ENCODE measurements around the gene HGF.
"Not testable (repeated sequence)": the region's sequence is repeated elsewhere in the genome, so short reads cannot be mapped to it uniquely, and the experiment has no call there.

HGF gene
- total RNA-seq: 0 to 0.42 (median 0) reads per million in 9 experiments

DNA sequence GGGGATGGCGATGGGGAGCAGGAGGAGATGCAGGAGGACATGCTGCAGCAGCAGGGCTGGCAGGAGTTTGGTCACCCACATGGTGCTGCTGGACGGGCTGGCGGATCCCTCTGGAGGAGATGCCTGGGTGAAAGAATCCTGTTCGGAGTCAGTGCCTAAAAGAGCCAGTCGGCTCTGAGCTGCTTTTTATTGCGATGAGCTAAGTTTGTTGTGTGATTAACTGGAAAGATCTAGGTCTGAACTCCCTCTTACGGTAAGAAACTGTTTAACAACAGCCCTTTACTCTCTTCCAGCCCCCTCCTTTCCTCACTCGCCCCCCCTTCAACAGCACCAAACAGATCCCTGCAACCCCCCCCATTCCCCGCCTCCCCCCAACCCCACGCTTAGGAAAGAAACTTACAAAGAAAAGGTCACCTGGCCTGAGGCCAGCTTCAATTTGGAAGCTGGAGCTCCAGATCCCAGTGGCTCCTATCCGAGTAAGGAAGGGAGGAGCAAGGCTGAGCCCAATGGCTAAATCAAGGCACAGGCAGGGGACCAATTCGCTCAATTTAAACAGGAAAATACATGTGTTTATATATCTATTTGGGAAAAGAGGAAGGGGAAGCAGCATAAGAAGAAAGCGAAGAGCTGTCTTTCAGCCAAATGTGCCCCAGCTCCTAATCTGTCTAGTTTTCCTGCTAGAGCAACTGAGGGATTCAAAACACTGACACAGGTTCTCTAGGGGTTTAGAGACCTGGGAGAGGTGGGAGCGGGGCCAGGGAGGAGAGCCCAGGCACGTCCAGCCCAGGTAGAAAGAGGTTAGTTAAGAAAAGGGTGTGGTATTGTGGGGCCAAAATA lies at the start of gene HGF:
TSS of gene HGF (minus strand) at position 157 of the 837 bp plus-strand sequence. CDS start at position 81, 76 bp downstream.
- Mint-ChIP-seq H3K27ac (no peak within 1 kb of the TSS), H3K9me3 (peaks cover 22 to 35% of the 10 kb centered on the region in 2 donors), H3K27me3 (no peaks in the 10 kb centered on the region), H3K4me3 (peak within 1 kb of the TSS in 1 of 2 donors; percentile 25), H3K4me1 (ENCODE audit: low read depth in 2 of 2) (no peaks in the 10 kb centered on the region), H3K36me3 (ENCODE audit: insufficient read depth) (no peaks in the 10 kb centered on the region)
- DNase-seq: no peak
- no peak for ATAC-seq (replicated peaks)

DNA sequence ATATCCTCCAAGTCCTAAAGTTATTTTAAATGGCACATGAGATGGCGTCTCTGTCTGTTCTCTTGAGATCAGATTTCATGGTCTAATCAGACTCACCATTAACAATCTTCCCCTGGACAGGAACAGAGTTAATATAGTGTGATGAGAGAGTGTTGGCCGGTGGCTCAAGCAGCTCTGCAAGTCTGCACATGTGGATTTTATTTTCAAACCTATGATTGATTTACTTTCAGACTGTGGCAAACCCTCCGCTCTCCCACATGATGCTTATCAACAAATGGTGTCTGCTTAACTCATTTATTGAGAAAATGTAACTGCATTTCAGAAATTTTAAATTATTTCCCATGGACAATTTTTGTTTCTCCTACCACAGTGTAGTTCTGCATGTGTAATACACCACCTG lies 46.5 kb upstream of the HGF start:
- no peak for DNase-seq
- Mint-ChIP-seq H3K27me3 (no peaks in the 10 kb centered on the region), H3K4me1 (ENCODE audit: low read depth in 2 of 2) (no peaks in the 10 kb centered on the region), H3K36me3 (ENCODE audit: insufficient read depth) (no peaks in the 10 kb centered on the region), H3K9me3 (peaks cover 7% of the 10 kb centered on the region in 2 donors), H3K4me3 (no peak overlapping the region), H3K27ac (no peak overlapping the region)
- ATAC-seq (replicated peaks): no peak

DNA sequence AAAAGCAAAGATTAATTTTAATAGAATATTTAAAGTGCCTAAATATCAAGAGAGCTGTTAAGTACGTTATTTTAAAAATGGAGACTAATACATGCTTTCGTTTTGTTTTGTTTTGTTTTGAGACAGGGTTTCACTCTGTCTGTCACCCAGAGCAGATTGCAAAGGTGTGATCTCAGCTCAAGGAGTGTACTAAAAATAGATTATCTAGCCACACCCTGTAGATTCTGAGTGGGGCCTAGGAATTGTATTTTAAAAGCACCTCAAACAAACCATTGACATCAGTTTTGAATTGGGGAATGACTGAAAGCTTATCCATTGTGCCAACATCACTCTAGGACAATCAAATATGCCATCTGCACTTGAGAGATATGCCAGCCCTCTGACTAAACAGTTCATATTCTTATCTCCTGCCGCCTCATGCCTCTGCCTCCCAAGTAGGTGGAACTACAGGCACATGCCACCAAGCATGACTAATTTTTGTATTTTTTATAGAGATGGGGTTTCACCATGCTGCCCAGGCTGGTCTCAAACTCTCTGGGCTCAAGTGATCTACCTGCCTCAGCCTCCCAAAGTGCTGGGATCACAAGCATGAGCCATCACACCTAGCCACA lies 43.1 kb upstream of the HGF start:
- DNase-seq; H3K9me3 Mint-ChIP-seq; ATAC-seq (replicated peaks); H3K4me3 Mint-ChIP-seq; H3K27ac Mint-ChIP-seq; H3K27me3 Mint-ChIP-seq; H3K36me3 Mint-ChIP-seq (ENCODE audit: insufficient read depth); H3K4me1 Mint-ChIP-seq (ENCODE audit: low read depth in 2 of 2): not testable (repeated sequence)

DNA sequence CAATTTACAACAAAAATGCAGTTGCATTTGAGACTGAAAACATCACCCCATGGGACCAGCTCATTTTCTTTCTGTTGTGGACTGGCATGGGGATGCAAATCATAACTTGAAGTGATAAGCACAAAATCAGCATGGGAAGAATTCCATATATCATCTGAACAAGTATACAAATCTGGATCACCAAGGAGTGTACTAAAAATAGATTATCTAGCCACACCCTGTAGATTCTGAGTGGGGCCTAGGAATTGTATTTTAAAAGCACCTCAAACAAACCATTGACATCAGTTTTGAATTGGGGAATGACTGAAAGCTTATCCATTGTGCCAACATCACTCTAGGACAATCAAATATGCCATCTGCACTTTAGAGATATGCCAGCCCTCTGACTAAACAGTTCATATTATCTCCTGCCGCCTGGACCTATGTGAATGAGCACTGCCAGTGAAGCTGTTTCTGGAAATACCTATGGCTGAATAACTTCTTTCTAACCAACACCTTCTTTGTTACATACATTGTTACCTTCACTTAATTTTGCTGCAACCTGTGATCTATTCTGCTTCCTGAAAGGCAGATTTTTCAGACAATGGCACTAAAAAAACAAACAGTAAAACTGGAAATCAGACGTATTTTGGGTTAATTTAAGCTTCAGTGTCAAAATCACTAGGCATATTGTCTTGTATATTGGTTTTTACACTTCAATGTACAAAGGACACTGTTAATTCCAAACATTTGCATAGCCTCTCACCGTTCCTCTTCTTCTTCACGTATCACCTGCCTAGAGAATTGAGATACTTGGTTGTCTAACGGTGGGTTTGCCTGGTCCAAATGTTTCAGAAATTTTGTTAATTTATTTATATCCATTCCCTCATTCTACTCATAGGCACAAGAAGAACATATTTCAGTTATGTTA lies 42.4 kb upstream of the HGF start:
- Mint-ChIP-seq H3K27me3 (no peaks in the 10 kb centered on the region), H3K4me1 (ENCODE audit: low read depth in 2 of 2) (no peaks in the 10 kb centered on the region), H3K27ac (no peak overlapping the region), H3K36me3 (ENCODE audit: insufficient read depth) (no peaks in the 10 kb centered on the region), H3K4me3 (no peak overlapping the region), H3K9me3 (peaks cover 7 to 11% of the 10 kb centered on the region in 2 donors)
- no peak for ATAC-seq (replicated peaks)
- DNase-seq: no peak

DNA sequence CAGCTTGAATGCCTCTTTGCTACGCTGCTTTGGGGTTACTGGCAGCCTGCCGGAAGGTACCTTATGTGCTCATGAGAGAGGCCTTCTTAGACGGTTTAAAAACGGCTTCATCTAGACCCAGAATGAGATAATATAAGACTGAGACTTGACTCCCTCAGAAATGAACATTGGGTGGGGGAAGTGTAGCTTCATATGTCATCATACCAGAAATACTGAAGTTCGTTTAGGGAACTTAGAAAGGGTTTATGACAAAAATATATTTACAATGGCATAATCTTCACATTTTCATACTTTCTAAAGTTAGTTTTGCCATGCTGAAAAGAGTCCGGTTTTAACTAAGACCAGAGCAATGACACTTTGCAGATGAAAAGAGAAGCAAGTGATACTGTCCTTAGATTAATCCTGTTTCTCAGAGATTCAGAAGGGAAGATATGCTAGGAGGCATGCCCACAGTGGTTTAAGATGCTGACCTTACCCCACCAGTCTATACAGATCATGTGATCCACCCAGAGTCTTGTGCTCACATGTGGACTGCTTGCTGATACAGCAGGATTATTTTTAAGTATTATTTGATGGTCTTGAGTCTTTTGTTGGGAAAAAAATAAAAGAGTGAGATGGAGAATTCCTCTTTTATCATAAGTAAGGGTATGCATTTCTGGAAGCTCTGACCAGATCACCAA lies 40.8 kb upstream of the HGF start:
- ATAC-seq (replicated peaks) (no peak), DNase-seq (no peak)
- Mint-ChIP-seq H3K36me3 (ENCODE audit: insufficient read depth) (no peaks in the 10 kb centered on the region), H3K4me1 (ENCODE audit: low read depth in 2 of 2) (no peaks in the 10 kb centered on the region), H3K27ac (no peak overlapping the region), H3K4me3 (no peak overlapping the region), H3K27me3 (no peaks in the 10 kb centered on the region), H3K9me3 (peaks cover 9 to 11% of the 10 kb centered on the region in 2 donors)

DNA sequence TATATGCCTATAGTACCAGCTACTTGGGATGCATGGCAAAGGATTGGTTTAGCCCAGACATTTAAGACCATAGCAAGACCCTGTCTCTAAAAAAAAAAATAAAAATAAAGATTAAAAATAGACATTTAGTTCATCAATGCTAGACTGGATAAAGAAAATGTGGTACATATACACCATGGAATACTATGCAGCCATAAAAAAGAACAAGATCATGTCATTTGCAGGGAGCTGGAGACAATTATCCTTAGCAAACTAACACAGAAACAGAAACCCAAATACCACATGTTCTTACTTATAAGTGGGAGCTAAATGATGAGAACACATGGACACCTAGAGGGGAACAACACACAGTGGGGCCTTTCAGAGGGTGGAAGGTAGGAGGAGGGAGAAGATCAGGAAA lies 38.5 kb upstream of the HGF start:
- not testable (repeated sequence) for ATAC-seq (replicated peaks); H3K27me3 Mint-ChIP-seq; H3K27ac Mint-ChIP-seq; H3K4me3 Mint-ChIP-seq; H3K36me3 Mint-ChIP-seq (ENCODE audit: insufficient read depth); H3K4me1 Mint-ChIP-seq (ENCODE audit: low read depth in 2 of 2); DNase-seq
- peaks cover 10 to 17% of the 10 kb centered on the region in 2 donors for H3K9me3 Mint-ChIP-seq

DNA sequence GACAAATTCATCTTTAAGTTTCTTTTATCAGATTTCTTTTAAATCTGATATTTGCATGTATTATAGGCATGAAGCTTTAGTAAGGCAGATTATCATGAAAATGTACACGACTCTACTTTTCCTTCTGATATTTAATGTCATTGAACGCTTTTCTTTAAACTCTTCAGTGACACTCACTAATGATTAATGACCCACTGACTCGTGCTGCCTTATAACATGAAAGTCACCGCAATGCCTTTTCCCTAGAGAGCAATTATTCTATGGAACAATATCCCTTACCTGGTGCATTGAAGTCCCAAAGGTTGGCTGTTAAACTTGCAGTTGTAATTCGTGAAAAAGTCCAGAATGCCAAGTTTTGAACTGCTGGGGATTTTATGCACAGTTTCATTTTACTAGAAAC lies 33.4 kb upstream of the HGF start:
- H3K4me1 Mint-ChIP-seq (ENCODE audit: low read depth in 2 of 2): no peaks in the 10 kb centered on the region
- no peaks in the 10 kb centered on the region for H3K27me3 Mint-ChIP-seq
- no peak overlapping the region for H3K27ac Mint-ChIP-seq
- peaks cover 14 to 17% of the 10 kb centered on the region in 2 donors for H3K9me3 Mint-ChIP-seq
- H3K4me3 Mint-ChIP-seq: no peak overlapping the region
- ATAC-seq (replicated peaks) (no peak), DNase-seq (no peak)
- H3K36me3 Mint-ChIP-seq (ENCODE audit: insufficient read depth): no peaks in the 10 kb centered on the region

DNA sequence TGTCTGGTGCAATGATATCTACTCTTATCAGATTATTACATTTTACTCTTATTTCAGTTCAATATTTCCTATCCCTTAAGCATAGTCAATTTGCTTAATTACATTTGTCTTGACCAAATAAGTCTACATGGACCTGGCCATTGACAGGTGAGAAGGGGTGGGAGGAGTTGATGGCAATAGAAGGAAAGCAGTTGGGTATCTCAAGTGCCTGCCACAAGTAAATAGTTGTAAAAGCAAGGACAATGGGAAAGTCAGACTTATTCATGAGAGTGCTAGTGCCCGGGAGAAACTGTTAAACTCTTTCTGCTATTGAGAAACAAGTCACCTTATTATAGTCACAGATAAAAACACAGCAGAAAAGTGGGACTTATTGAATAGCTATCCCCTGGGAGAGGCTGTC lies 32.4 kb upstream of the HGF start:
- ATAC-seq (replicated peaks) (no peak), DNase-seq (no peak)
- Mint-ChIP-seq H3K4me3 (no peak overlapping the region), H3K27ac (no peak overlapping the region), H3K9me3 (peaks cover 13 to 17% of the 10 kb centered on the region in 2 donors), H3K36me3 (ENCODE audit: insufficient read depth) (no peaks in the 10 kb centered on the region), H3K27me3 (no peaks in the 10 kb centered on the region), H3K4me1 (ENCODE audit: low read depth in 2 of 2) (no peaks in the 10 kb centered on the region)

DNA sequence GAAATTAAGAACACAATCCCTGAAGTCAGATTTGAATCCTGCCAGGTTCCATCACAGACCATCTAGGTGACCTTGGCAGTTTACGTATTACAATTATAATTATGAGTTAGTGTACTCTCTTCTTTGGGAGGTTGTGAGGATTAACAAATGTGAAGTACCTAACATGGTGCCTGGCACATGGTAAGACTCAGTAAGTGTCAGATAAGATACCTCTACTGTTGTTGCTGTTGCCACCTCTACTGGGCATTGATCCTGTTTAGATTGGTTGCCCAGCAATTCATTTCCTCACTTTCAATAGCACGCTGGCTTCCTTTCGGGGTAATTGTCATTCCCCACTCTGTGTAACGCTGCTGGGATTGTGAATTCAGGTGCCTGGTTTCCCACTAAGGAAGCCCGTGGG lies 31.7 kb upstream of the HGF start:
- no peak overlapping the region for H3K4me3 Mint-ChIP-seq
- no peaks in the 10 kb centered on the region for H3K27me3 Mint-ChIP-seq
- no peaks in the 10 kb centered on the region for H3K4me1 Mint-ChIP-seq (ENCODE audit: low read depth in 2 of 2)
- ATAC-seq (replicated peaks) (no peak), DNase-seq (no peak)
- H3K36me3 Mint-ChIP-seq (ENCODE audit: insufficient read depth): no peaks in the 10 kb centered on the region
- peaks cover 13 to 17% of the 10 kb centered on the region in 2 donors for H3K9me3 Mint-ChIP-seq
- no peak overlapping the region for H3K27ac Mint-ChIP-seq

DNA sequence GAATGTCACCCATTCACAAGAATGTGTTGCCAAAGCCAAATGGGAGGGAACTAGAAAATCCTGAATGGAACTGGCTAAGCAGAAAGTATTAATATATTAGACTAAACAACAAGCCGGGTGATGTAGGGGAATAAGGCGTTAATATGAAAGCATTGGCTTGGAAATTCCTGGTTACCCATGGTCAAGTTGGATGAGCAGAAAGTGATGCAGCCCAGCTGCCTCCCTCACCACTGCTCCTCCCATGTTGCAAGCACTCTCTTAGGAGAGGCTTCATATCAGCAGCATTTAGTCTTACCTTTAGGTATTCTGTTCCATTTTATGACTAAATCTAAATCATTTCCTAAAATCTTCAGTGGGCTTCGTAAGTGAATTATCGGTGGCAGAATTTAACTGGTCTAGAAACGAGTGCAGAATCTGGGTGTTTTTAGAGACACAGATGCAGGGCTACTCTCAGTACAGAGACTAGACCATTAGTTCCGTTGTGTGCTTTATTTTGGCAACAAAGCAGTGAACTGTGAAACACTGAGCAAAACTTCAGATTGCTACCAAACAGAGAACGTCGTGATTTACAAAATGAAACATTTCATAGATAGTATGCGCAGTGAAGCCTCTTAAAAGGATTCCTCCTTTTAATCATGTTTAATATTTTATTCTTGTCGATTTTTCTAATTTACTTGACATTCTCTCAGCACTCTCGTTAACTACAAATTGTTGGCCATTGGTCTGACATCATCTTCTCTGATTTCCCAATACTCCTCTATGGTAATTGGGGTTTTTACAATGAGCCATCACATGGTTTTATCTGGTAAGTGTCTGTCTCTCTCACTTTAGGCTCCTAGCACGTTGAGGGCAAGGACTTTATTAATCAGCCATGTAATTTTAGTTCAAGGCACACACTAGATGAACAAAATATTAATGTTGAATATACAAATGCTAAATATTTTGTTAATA lies 22.0 kb upstream of the HGF start:
- ATAC-seq (replicated peaks): no peak
- Mint-ChIP-seq H3K9me3 (peaks cover 6 to 7% of the 10 kb centered on the region in 2 donors), H3K4me3 (no peak overlapping the region), H3K27ac (no peak overlapping the region), H3K36me3 (ENCODE audit: insufficient read depth) (no peaks in the 10 kb centered on the region), H3K27me3 (no peaks in the 10 kb centered on the region), H3K4me1 (ENCODE audit: low read depth in 2 of 2) (no peaks in the 10 kb centered on the region)
- no peak for DNase-seq

DNA sequence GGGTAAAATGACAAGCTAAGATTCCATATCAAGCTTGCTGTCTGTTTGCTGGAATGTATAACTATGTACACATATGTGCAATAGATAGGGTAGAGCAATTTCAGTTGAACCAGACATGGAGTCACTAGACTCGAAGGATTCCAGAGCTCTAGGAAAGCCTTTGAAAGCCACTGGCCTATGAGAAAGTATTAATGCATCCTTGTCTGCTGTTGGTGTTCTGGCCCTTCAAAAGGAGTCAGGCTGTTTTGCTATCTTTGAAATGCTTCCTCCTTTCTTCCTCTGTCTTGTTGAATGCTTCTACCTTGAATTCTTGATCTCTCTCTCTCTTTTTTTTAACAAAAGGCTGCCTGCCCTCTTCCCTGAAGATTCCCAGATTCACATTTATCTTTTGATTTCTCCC lies 20.8 kb upstream of the HGF start:
- Mint-ChIP-seq H3K4me3 (no peak overlapping the region), H3K27me3 (no peaks in the 10 kb centered on the region), H3K4me1 (ENCODE audit: low read depth in 2 of 2) (no peaks in the 10 kb centered on the region), H3K27ac (no peak overlapping the region), H3K9me3 (peaks cover 6 to 7% of the 10 kb centered on the region in 2 donors), H3K36me3 (ENCODE audit: insufficient read depth) (no peaks in the 10 kb centered on the region)
- no peak for DNase-seq
- no peak for ATAC-seq (replicated peaks)

DNA sequence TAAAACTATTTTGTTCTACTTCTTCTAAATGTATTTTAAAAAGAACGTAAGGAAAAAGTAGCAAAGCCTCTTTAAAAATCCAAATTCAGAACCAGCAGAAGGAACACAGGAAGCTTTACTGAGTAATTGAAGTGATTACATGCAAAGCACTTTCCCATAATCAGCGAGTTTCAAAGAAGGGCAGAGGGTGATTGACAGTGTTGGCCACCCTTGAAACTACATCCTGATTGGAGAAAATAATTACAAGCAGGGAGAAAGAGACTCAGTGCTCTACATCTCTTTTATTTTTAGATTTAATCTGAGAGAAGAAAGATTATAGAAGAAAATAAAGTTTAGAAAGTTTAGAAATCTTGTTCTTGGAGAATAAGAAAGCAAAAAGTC lies 20.3 kb upstream of the HGF start:
- Mint-ChIP-seq H3K4me3 (no peak overlapping the region), H3K9me3 (peaks cover 6 to 7% of the 10 kb centered on the region in 2 donors), H3K27me3 (no peaks in the 10 kb centered on the region), H3K4me1 (ENCODE audit: low read depth in 2 of 2) (no peaks in the 10 kb centered on the region), H3K36me3 (ENCODE audit: insufficient read depth) (no peaks in the 10 kb centered on the region), H3K27ac (no peak overlapping the region)
- DNase-seq (no peak), ATAC-seq (replicated peaks) (no peak)
